Endodermal cell (in vitro differentiated cells): ENCODE measurements around the gene LIPF. TPM values are rescaled to one million over a fixed set of nuclear protein-coding genes. Genes with fewer than 3 reads are reported as not detected.

Source experiments
- DNase-seq: peaks from one replicate; pipeline ENCODE4 v3.0.0-alpha.2; 2017
- H3K27ac ChIP-seq: 2 replicates; pipeline ENCODE4 v1.5.1; 2013; ENCODE audit warnings: mild to moderate bottlenecking, low read depth, low read length, moderate library complexity
- H3K27me3 ChIP-seq: 2 replicates; pipeline ENCODE4 v1.6.1; 2013; ENCODE audit warnings: mild to moderate bottlenecking, low read length, moderate library complexity; ENCODE audit not compliant: insufficient read depth, control insufficient read depth, poor library complexity, severe bottlenecking
- H3K36me3 ChIP-seq: 2 replicates; pipeline ENCODE4 v1.7.0; 2013; ENCODE audit warnings: mild to moderate bottlenecking, low read length, moderate library complexity; ENCODE audit not compliant: control insufficient read depth, insufficient read depth
- H3K4me1 ChIP-seq: one replicate; pipeline ENCODE4 v1.7.0; 2013; ENCODE audit warnings: low read length; ENCODE audit not compliant: control insufficient read depth, insufficient read depth
- H3K4me3 ChIP-seq: 2 replicates; pipeline ENCODE4 v1.5.1; 2013; ENCODE audit warnings: mild to moderate bottlenecking, low read length, moderate library complexity
- H3K9ac ChIP-seq: 2 replicates; pipeline ENCODE4 v1.6.1; 2013; ENCODE audit warnings: mild to moderate bottlenecking, low read length, moderate library complexity; ENCODE audit not compliant: poor library complexity, severe bottlenecking; ENCODE audit errors: extremely low read depth
- H3K9me3 ChIP-seq: 2 replicates; pipeline ENCODE4 v1.6.1; 2013; ENCODE audit warnings: mild to moderate bottlenecking, low read length, moderate library complexity; ENCODE audit not compliant: control insufficient read depth
- H3K27ac Mint-ChIP-seq: 2 replicates; pipeline ENCODE4 v1.8.0; 2020; ENCODE audit warnings: mixed read lengths
- H3K27me3 Mint-ChIP-seq: 2 replicates; pipeline ENCODE4 v1.8.0; 2021; ENCODE audit warnings: mild to moderate bottlenecking, mixed read lengths; ENCODE audit not compliant: insufficient read depth
- H3K36me3 Mint-ChIP-seq: 2 replicates; pipeline ENCODE4 v1.8.0; 2020; ENCODE audit warnings: low read depth, mixed read lengths
- H3K4me1 Mint-ChIP-seq: 2 replicates; pipeline ENCODE4 v1.8.0; 2020; ENCODE audit warnings: mixed read lengths
- H3K4me3 Mint-ChIP-seq: 2 replicates; pipeline ENCODE4 v1.8.0; 2020; ENCODE audit warnings: mild to moderate bottlenecking, moderate library complexity, mixed read lengths
- H3K9me3 Mint-ChIP-seq: 2 replicates; pipeline ENCODE4 v1.8.0; 2020; ENCODE audit warnings: mild to moderate bottlenecking, mixed read lengths
- CTCF ChIP-seq: fragments of 200-600 bp; sonication (generic); conservative IDR thresholded peaks from 2 replicates; pipeline ENCODE4 v1.5.0; 2021; ENCODE audit warnings: antibody characterized with exemption, mild to moderate bottlenecking
- WGBS, 2 experiments: methylation state at CpG; one replicate each; pipeline versions ENCODE4 v1.1.5 to v1.1.7; 2013; ENCODE audit warnings: missing lambda C conversion rate in 2 of 2, mixed read lengths in 1 of 2; ENCODE audit not compliant: insufficient coverage in 1 of 2, insufficient read length in 1 of 2; 5-methylcytosine and 5-hydroxymethylcytosine counted together
- total RNA-seq, 2 donors: library from RNA; stranded (reverse); fragmentation: NEBNext Ultra II Directional in 1 of 2; extraction: Animal tissue kit (Norgen Biotek cat#: 25700) in 1 of 2; gene quantifications; 2 replicates in 1 of 2; 3 replicates in 1 of 2; pipeline ENCODE4 v1.2.1, GENCODE V29; 2021

The LIPF gene
- total RNA-seq, 2 donors from 2014 or later = not detected

DNA sequence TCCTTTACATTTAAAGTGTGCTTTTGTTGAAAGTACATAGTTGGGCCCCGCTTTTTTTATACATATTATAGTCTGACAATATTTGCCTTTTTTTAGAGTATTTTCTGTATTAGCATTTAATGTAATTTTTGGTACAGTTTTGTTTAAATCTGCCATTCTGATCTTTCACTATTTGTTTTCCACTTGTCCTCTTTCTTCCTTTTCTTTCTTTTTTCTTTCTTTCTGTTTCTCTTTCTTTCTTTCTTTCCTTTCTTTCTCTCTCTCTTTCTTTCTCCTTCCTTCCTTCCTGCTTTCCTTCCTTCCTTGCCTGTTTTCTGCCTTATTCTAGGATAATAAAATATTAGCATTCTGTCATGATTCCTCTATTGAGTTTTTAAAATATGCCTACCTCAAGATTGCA, 51.3 kb downstream of the LIPF start:
- Histone ChIP-seq H3K9ac (no peak overlapping the region), H3K27ac (no peak overlapping the region), H3K36me3 (no peaks in the 10 kb centered on the region), H3K9me3 (no peaks in the 10 kb centered on the region), H3K27me3 (no peaks in the 10 kb centered on the region), H3K4me1 (no peaks in the 10 kb centered on the region), H3K4me3 (no peak overlapping the region)
- no peak for TF ChIP-seq CTCF
- no CpG with 5 or more reads among the region's 1 CpG for WGBS, 2 experiments
- H3K36me3 Mint-ChIP-seq = no peaks in the 10 kb centered on the region
- no peak for DNase-seq
- no peaks in the 10 kb centered on the region for H3K9me3 Mint-ChIP-seq
- H3K27ac Mint-ChIP-seq = no peak overlapping the region
- H3K4me1 Mint-ChIP-seq = peaks cover 7% of the 10 kb centered on the region
- peaks cover 14% of the 10 kb centered on the region for H3K27me3 Mint-ChIP-seq
- no peak overlapping the region for H3K4me3 Mint-ChIP-seq

GRCh38 chr10:88721392-88721791, 57.1 kb downstream of the LIPF start:
- H3K9me3 ChIP-seq = no peaks in the 10 kb centered on the region
- peaks cover 33% of the 10 kb centered on the region for H3K27me3 Mint-ChIP-seq
- H3K9ac ChIP-seq = no peak overlapping the region
- H3K27ac Mint-ChIP-seq = no peak overlapping the region
- WGBS, 2 experiments = 89 to 90% methylated on average over 2 to 4 of the region's 4 CpGs
- no peak overlapping the region for H3K4me3 ChIP-seq
- no peak overlapping the region for H3K4me3 Mint-ChIP-seq
- no peaks in the 10 kb centered on the region for H3K9me3 Mint-ChIP-seq
- H3K4me1 ChIP-seq = no peaks in the 10 kb centered on the region
- peaks cover 2% of the 10 kb centered on the region for H3K27me3 ChIP-seq
- no peak for DNase-seq
- no peaks in the 10 kb centered on the region for H3K36me3 Mint-ChIP-seq
- H3K4me1 Mint-ChIP-seq = peaks cover 7% of the 10 kb centered on the region
- no peak for TF ChIP-seq CTCF
- H3K36me3 ChIP-seq = no peaks in the 10 kb centered on the region
- H3K27ac ChIP-seq = no peak overlapping the region

DNA sequence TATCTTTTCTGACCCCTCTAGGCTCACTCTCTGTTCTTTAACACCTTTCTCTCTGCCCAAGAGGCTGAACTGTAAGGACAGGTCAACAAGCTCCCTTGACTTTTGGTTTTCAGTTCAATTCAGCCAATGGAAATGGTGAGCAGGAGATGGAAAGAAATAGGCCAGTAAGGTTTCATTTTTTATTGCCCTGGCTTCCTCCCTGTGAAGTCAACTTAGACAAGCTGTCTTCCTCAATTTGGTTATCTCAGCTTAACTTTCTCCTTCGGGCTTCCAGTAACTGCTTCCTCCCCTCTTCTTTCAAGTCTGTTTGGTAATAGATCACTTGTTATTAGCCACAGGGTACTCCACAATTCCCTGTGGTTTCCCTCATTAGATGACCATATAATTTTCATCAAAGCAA, 61.6 kb downstream of the LIPF start:
- Mint-ChIP-seq H3K27ac (no peak overlapping the region), H3K4me1 (no peaks in the 10 kb centered on the region), H3K9me3 (no peaks in the 10 kb centered on the region), H3K27me3 (peaks cover 36% of the 10 kb centered on the region), H3K4me3 (no peak overlapping the region), H3K36me3 (no peaks in the 10 kb centered on the region)
- Histone ChIP-seq H3K27me3 (peaks cover 9% of the 10 kb centered on the region), H3K4me3 (no peak overlapping the region), H3K27ac (no peak overlapping the region), H3K36me3 (no peaks in the 10 kb centered on the region), H3K9me3 (no peaks in the 10 kb centered on the region), H3K9ac (no peak overlapping the region), H3K4me1 (no peaks in the 10 kb centered on the region)
- no peak for TF ChIP-seq CTCF
- 57 to 85% methylated on average over 1 of the region's 1 CpG for WGBS, 2 experiments
- DNase-seq = no peak
